ENCODE measurements around the gene FOSL1.
"Not testable (repeated sequence)": the region's sequence is repeated elsewhere in the genome, so short reads cannot be mapped to it uniquely, and the experiment has no call there.

The FOSL1 gene

GRCh38 chr11:65899356-65900124 lies 648 bp downstream of the FOSL1 start:
- peak overlapping the region; percentile 85 for H3K4me3 ChIP-seq (ENCODE audit: low read depth, low read length)
- no peak for DNase-seq (ENCODE audit: low read depth)

DNA sequence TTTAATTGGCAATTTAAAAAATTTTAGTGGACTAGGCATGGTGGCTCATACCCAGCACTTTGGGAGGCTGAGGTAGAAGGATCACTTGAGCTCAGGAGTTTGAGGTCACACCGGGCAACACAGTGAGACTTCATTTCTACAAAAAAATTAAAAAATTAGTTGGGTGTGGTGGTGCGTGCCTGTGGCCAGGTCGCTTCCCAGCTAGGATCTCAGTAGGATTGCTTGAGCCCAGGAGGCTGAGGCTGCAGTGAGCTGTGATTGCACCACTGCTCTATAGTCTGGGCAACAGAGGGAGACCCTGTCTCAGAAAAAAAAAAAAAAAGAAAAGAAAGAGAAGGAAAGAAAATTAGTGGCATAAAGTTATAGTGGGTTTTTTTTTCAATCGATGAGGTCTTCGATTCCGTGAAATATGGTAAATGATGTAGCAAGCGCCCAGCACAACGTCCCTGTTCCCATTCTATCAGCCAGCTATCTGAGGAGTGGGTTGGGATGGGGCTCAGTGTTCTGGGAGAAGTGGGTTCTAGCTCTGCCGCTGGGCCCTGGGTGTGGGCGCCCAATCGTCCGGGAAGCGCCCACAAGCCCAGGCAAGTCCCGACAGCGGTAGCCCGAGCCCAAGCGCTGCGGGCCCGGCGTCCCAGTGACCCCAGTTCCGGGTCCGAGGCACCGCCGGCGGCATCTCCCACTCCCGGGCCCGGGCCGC lies 1.4 kb downstream of the FOSL1 start:
- no peak for DNase-seq (ENCODE audit: low read depth)
- H3K4me3 ChIP-seq (ENCODE audit: low read depth, low read length) = peak overlapping the region; percentile 85

- peak overlapping the region; percentile 9 for H3K4me3 ChIP-seq (ENCODE audit: low read depth, low read length)
- no peak for DNase-seq (ENCODE audit: low read depth)
Observed at GRCh38 chr11:65897020-65897471, 3.1 kb downstream of the FOSL1 start.

DNA sequence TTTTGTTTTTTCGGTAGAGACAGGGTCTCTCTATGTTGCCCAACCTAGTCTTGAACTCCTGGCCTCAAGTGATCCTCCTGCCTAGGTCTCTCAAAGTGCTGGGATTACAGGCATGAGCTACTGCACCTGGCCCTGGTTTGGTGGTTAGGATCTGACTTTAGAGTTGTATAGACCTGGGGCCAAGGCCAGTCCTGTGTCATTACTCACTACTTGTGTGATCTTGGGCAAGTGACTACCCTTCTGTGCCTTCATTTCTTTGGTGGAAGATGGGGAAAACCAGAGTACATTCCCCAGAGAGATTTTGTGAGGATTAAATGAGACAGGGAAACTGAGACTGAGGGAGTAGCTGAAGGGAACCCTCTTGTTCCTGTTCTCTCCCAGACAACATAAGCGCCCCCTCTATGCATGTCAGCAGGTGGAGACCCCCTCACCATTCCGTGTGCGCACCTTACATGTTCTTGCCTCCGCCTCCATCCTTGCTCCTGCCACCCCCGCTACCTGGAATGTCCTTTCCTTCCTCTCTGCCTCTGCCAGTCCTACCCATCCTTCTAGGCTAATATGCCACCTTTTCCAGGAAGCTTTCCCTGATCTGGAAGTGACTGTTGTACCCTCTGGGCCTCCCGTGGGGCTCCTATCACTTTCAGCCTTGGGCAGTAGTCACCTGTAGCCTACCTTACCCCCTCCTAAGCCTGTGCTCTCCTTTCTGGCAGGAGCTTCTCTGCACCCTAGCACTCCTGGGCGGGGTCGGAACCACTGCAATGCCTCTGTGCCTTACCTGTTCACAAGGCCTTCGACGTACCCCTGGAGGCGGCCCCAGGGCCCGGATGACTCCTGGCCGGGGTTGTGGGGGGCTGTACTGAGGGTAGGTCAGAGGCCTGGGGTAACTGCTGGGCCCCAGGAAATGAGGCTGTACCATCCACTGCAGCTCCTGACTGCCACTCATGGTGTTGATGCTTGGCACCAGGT lies 3.9 kb downstream of the FOSL1 start:
- H3K4me3 ChIP-seq (ENCODE audit: low read depth, low read length) = peak overlapping the region; percentile 9
- DNase-seq (ENCODE audit: low read depth) = no peak

DNA sequence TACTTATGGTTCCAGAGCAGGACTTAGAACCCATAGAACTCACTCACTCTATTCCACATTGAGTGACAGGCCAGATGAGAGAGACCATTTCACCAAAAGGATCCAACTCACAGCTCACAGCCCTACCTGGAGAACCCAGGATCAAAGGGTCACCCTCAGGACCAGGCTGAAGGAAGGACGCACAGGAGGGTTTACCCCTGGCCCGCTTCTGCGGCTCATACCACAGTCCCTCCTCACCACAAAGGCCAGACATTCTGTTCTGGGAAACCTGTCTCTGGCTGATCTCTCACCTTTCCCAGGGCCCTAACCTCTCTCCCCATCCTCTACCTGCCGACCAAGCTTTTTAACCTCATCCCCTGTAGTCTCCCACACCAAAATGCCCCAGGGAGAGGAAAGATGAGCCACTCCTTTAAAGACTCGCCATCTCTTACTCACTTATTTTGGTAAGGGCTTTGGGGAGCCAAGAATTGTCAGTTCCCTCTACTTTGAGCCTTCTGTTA lies 4.7 kb downstream of the FOSL1 start:
- no peak overlapping the region for H3K4me3 ChIP-seq (ENCODE audit: low read depth, low read length)
- DNase-seq (ENCODE audit: low read depth) = no peak

GRCh38 chr11:65894034-65894591 lies 6.1 kb downstream of the FOSL1 start:
- H3K4me3 ChIP-seq (ENCODE audit: low read depth, low read length) = no peak overlapping the region
- no peak for DNase-seq (ENCODE audit: low read depth)

DNA sequence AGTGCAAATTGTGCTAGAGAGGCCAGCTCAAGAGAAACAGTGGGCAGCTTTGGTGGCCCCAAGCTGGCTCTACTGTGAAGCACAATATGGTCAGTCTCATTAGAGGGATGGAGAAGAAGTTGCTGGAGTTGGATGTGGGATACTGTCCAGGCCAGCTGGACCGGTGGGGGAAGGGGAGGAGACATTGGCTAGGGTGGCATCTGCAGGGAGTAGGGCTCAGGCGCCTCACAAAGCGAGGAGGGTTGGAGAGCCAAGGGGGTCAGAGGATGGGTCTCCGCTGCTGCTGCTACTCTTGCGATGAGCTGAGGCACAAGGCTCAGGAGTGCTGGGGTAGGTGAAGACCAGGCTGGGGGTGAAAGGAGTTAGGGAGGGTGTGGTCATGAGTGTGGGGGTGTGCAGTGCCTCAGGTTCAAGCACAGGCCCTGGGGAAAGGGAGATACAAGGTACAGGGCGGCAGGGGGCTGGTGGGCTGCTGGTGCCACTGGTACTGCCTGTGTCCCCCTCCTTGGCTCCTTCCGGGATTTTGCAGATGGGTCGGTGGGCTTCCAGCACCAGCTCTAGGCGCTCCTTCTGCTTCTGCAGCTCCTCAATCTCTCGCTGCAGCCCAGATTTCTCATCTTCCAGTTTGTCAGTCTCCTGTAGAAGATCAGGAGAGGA lies 7.4 kb downstream of the FOSL1 start:
- H3K4me3 ChIP-seq (ENCODE audit: low read depth, low read length) = no peak overlapping the region
- no peak for DNase-seq (ENCODE audit: low read depth)

DNA sequence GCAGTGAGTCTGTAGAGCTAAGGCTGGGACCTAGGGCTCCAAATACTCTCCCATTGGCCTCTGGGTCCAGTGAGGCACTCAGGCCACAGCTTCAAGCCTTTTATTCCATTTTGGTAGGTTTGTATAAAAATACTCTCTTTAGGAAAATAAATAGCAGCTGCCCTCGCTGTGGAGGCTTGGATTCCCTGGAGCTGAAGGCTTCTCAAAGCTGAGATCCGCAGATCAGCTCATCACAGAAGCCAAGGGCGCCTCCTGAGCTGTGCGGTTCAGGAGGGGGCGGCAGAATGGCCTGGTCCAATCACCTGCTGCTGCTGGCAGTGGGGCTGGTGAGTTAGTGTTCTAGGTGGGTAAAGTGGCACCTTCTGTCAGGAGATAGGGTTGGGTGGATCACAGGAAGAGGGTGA lies 8.0 kb downstream of the FOSL1 start:
- not testable (repeated sequence) for DNase-seq (ENCODE audit: low read depth)
- H3K4me3 ChIP-seq (ENCODE audit: low read depth, low read length) = peak overlapping the region; percentile 62

DNA sequence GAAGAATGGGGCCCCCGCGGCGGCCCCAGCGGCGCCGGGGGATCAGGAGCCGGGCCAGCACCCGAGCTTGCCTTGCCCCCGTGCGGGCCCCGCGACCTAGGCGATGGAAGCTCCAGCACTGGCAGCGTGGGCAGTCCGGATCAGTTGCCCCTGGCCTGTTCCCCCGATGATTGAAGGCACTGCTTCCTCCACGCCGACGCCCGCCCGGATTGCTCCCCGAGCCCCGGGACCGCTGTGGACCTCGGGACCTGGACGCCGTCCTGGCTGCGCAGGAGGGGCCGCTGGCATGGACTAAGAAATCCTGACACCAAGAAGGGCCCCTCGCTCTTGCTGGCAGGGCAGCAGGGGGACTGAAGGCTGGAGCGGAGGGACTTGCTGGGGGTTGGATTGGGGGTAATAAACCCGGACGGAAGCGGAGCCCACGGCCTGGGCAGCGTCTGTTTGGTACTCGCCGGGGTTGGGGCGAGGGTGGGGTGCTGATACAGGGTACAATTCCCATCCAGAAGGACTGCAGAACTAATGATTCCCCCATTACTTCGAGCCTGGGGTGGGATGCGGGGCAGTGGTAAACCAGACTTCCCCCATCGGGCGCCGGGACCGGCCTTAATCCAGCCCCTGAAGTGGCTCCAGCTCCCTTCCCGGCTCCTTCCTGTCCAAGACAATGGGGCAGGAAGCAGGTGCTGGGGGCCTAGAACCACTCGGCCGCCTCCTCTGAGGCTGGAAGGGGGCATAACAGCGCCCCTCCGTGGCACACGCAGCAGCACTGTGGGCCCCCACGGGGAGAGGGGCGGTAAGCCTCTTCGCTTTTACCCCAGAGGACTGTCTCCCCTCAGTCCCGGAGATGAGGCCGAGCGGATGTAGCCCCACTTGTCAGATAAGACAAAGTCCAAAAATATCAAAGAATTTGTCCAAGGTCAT lies 8.7 kb downstream of the FOSL1 start:
- no peak for DNase-seq (ENCODE audit: low read depth)
- peak overlapping the region; percentile 62 for H3K4me3 ChIP-seq (ENCODE audit: low read depth, low read length)

DNA sequence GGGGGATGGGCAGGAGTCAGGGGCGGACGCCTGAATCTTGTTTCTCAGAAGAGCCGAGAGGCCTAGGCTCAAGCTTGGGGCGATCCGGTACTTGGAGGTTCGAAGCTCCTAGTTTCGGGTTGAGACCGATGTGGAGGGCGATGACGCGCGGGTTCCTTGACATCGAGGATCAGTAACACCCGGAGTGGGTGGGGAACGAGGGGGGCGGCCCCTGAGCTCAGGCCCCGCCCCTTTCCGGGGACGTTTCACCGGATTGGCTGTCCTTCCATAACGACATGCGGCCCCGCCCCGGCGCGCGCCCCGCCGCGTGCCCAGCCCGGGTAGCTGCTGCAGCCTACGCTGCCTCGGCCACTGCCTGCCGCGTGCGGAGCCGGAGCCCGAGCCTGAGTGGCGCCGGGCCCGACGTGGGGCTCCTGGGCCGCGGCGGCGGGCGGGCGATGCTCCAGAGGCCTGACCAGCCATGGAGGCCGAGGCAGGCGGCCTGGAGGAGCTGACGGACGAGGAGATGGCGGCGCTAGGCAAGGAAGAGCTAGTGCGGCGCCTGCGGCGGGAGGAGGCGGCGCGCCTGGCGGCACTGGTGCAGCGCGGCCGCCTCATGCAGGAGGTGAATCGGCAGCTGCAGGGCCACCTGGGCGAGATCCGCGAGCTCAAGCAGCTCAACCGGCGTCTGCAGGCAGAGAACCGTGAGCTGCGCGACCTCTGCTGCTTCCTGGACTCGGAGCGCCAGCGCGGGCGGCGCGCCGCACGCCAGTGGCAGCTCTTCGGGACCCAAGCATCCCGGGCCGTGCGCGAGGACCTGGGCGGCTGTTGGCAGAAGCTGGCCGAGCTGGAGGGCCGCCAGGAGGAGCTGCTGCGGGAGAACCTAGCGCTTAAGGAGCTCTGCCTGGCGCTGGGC lies 9.6 kb downstream of the FOSL1 start, which contains the start of gene CCDC85B:
Gene CCDC85B, plus strand, starts transcription at position 350 of the 895 bp plus-strand sequence. Its CDS starts 111 bp downstream, at position 461.
- peak within 1 kb of the TSS; percentile 62 for H3K4me3 ChIP-seq (ENCODE audit: low read depth, low read length)

GRCh38 chr11:65888163-65888814 lies 11.9 kb downstream of the FOSL1 start, which contains the start of gene FIBP:
FIBP (minus strand) TSS chr11:65888471; CDS start chr11:65888418, 53 bp downstream.
- H3K4me3 ChIP-seq (ENCODE audit: low read depth, low read length) = peak within 1 kb of the TSS; percentile 83
- peak; percentile 90 for DNase-seq (ENCODE audit: low read depth)

More for the DNA sequence above, 9.6 kb downstream of the FOSL1 start, which contains the start of gene CCDC85B:
- DNase-seq (ENCODE audit: low read depth) = peak; percentile 87

DNA sequence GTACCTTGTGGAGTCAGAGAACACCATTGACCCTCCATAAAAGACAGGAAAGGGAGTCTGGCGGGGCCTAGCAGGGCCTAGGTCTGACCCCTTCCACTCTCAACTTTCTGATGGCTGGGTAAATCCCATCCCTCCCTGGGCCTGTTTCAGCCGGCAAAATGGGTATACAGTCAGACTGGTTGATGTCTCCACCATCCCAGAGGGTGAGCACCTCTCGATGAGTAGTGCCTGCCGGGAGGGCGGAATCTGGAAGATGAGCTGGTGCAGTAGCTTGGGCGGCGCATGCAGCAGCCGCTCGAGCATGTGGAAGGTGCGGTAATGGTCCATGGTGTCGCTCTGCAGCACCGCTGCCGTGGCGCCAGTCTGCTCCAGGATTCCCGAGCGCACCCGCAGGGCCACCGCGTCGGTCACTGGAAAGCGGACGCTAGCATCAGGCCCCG lies 12.4 kb downstream of the FOSL1 start:
- no peak for DNase-seq (ENCODE audit: low read depth)
- H3K4me3 ChIP-seq (ENCODE audit: low read depth, low read length) = peak overlapping the region; percentile 83

DNA sequence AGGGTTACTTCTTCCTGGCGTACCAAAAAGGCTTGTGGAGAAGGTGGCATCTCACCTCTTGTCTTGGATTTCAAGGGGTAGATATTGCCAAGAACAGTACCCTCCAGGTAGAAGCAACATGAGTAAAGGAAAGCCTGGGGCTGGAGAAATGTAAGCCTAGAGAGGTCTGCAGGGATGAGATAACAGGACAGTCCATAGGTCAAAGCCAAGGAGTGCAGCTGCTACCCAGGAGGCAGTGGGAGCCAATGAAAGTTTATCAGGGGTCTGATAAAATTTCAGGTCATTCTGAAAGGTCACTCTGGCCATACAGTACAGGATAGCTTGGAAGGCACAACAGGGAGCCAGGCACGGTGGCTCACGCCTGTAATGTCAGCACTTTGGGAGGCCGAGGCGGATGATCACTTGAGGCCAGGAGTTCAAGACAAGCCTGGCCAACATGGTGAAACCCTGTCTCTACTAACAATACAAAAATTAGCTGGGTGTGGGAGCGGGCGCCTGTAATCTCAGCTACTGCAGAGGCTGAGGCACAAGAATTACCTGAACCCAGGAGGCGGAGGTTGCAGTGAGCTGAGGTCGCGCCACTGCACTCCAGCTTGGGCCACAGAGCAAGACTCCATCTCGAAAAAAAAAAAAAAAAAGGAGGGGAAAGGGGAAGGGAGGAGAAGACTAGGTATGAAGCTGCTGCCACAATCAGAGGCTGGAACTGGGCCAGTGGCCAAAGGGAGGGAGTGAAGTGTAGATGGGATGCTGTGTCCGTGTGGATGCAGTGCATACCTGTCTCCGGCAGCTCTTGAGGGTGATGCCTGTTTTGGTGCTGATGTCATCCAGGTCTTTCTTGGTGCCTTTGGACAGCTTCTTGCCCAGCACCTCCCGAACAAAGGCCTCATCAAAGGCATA lies 13.1 kb downstream of the FOSL1 start:
- H3K4me3 ChIP-seq (ENCODE audit: low read depth, low read length) = peak overlapping the region; percentile 83
- DNase-seq (ENCODE audit: low read depth) = no peak

- no peak overlapping the region for H3K4me3 ChIP-seq (ENCODE audit: low read depth, low read length)
- DNase-seq (ENCODE audit: low read depth) = no peak
Observed at GRCh38 chr11:65885808-65886536, 14.2 kb downstream of the FOSL1 start.
